HL-60 (cell line): ENCODE measurements around the gene DHRS13. TPM values are rescaled to one million over a fixed set of nuclear protein-coding genes. Genes with fewer than 3 reads are reported as not detected.
"Not testable (repeated sequence)": the region's sequence is repeated elsewhere in the genome, so short reads cannot be mapped to it uniquely, and the experiment has no call there.

Source experiments
- DNase-seq, 2 experiments: peaks; one replicate each; pipeline ENCODE4 v3.0.0-alpha.2; 2010 to 2020; ENCODE audit warnings: low read depth in 1 of 2, low spot score in 1 of 2
- H3K27ac ChIP-seq: fragments of 250-450 bp; sonication (Bioruptor Pico); replicated peaks from 2 replicates; pipeline ENCODE4 v1.5.1; 2020; ENCODE audit warnings: mild to moderate bottlenecking, moderate library complexity
- H3K27me3 ChIP-seq: fragments of 250-450 bp; sonication (Bioruptor Pico); 2 replicates; pipeline ENCODE4 v1.5.1; 2021; ENCODE audit warnings: mild to moderate bottlenecking, moderate library complexity; ENCODE audit not compliant: insufficient read depth, poor library complexity, severe bottlenecking
- H3K4me3 ChIP-seq: replicated peaks from 2 replicates; pipeline ENCODE4 v1.5.1; 2011; ENCODE audit warnings: mild to moderate bottlenecking, control low read depth, low read length; ENCODE audit not compliant: insufficient read depth
- CTCF ChIP-seq: IDR thresholded peaks from one replicate; pipeline ENCODE4 v1.5.1; 2011; ENCODE audit warnings: low read length, control low read depth, inconsistent platforms; ENCODE audit not compliant: insufficient read depth
- GABPA ChIP-seq: IDR thresholded peaks from 2 replicates; pipeline ENCODE4 v1.6.1; 2012; ENCODE audit warnings: low read depth
- POLR2AphosphoS5 ChIP-seq: IDR thresholded peaks from 2 replicates; pipeline ENCODE4 v1.6.1; 2012; ENCODE audit warnings: low read depth
- REST ChIP-seq: IDR thresholded peaks from 2 replicates; pipeline ENCODE4 v1.6.1; 2012; ENCODE audit warnings: low read depth; ENCODE audit not compliant: insufficient replicate concordance
- SPI1 ChIP-seq: IDR thresholded peaks from 2 replicates; pipeline ENCODE4 v1.6.1; 2012; ENCODE audit warnings: low read depth, mild to moderate bottlenecking, borderline replicate concordance
- microRNA-seq: library from miRNA; unstranded; fragments of <30 nt; microRNA quantifications from one replicate; pipeline ENCODE4, GENCODE V29; 2018

The DHRS13 gene

DNA sequence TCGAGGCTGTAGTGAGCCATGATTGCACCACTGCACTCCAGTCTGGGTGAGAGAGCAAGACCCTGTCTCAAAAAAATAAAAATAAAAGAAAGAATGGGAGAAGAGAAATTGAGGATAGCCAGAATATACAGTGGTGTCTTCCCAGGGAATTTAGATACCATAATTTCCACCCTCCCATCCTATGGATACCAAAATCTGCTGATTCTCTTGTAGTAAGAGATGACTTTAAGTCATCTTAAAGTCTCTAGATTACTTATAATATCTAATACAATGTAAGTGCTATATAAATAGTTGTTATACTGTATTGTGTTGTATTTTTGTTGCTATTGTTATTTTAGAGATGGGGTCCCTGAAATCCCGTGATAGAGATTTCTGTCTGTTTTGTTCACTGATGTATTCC, 49.6 kb downstream of the DHRS13 start:
- Histone ChIP-seq H3K27ac (no peak overlapping the region), H3K4me3 (no peak overlapping the region), H3K27me3 (no peaks in the 10 kb centered on the region)
- TF ChIP-seq CTCF = no peak
- no peak for TF ChIP-seq REST
- no peak for TF ChIP-seq POLR2AphosphoS5
- no peak for TF ChIP-seq SPI1
- no peak for TF ChIP-seq GABPA
- no peak for DNase-seq

GRCh38 chr17:28849281-28849680, 53.6 kb downstream of the DHRS13 start:
- no peak for TF ChIP-seq SPI1
- TF ChIP-seq POLR2AphosphoS5 = no peak
- no peak for TF ChIP-seq CTCF
- no peak for TF ChIP-seq REST
- no peak for TF ChIP-seq GABPA
- H3K27me3 ChIP-seq = no peaks in the 10 kb centered on the region
- H3K4me3 ChIP-seq = no peak overlapping the region
- DNase-seq = peak in 1 of 2 experiments; percentile 23
- H3K27ac ChIP-seq = no peak overlapping the region

DNA sequence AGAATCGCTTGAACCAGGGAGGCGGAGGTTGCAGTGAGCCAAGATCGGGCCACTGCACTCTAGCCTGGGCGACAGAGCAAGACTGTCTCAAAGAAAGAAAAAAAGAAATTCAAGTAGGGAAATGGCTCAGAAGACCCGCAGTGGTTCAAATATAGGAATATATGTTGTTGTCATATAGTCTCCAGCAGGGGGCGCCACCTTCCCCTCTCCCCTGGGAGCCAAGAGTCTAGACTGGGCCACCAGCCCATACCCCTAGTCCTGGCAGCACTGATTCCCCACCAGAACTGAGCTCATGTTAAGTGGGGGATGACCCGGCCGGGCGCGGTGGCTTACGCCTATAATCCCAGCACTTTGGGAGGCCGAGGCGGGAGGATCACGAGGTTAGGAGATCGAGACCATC, 54.2 kb downstream of the DHRS13 start:
- peak; percentile 21 for TF ChIP-seq CTCF
- H3K4me3 ChIP-seq, H3K27ac ChIP-seq, H3K27me3 ChIP-seq: not testable (repeated sequence)
- DNase-seq = peak in 1 of 2 experiments; percentile 51

Small RNAs within 50 kb of the gene (microRNA-seq; reads per million reads assigned to microRNA genes)
- gene MIR451B = not detected
